Calu3 (cell line): ENCODE measurements around the gene ULK4. TPM values are rescaled to one million over a fixed set of nuclear protein-coding genes. Genes with fewer than 3 reads are reported as not detected.

ENCODE experiments used
- Bru-seq: library from RNA; stranded (reverse); fragments of 400-500 nt; gene quantifications from one replicate; lab custom pipeline; 2021; lab: Mats Ljungman, UMichigan
- BruChase-seq, 2 experiments: library from RNA; stranded (reverse); fragments of 400-500 nt; gene quantifications; one replicate each; lab custom pipeline; 2021; lab: Mats Ljungman, UMichigan
- BruUV-seq: library from RNA; stranded (reverse); fragments of 400-500 nt; replicated peaks from 2 replicates; lab custom pipeline; 2021; lab: Mats Ljungman, UMichigan
- CTCF ChIA-PET: fragments of 300-600 bp; sonication (Branson Sonifier 250); formaldehyde crosslinking; loops from one replicate; lab custom pipeline; 2022; ENCODE audit warnings: antibody characterized with exemption; lab: Charles Lee
- DNase-seq: peaks from one replicate; pipeline ENCODE4 v3.0.0; 2022
- H3K27ac Mint-ChIP-seq: one replicate; pipeline ENCODE4 v1.8.0; 2022; ENCODE audit warnings: mixed read lengths; ENCODE audit not compliant: unreplicated experiment
- H3K27me3 Mint-ChIP-seq: one replicate; pipeline ENCODE4 v1.8.0; 2022; ENCODE audit warnings: mixed read lengths; ENCODE audit not compliant: unreplicated experiment
- H3K36me3 Mint-ChIP-seq: one replicate; pipeline ENCODE4 v1.8.0; 2022; ENCODE audit warnings: mild to moderate bottlenecking, moderate library complexity, mixed read lengths; ENCODE audit not compliant: insufficient read depth, unreplicated experiment
- H3K4me1 Mint-ChIP-seq: one replicate; pipeline ENCODE4 v1.8.0; 2022; ENCODE audit warnings: mild to moderate bottlenecking, low read depth, mixed read lengths; ENCODE audit not compliant: unreplicated experiment
- H3K4me3 Mint-ChIP-seq: one replicate; pipeline ENCODE4 v1.8.0; 2022; ENCODE audit warnings: mild to moderate bottlenecking, low read depth, moderate library complexity, mixed read lengths; ENCODE audit not compliant: unreplicated experiment
- H3K9me3 Mint-ChIP-seq: one replicate; pipeline ENCODE4 v1.8.0; 2022; ENCODE audit warnings: low read depth, mixed read lengths; ENCODE audit not compliant: unreplicated experiment
- intact Hi-C: fragments of 100-400 bp; cut with micrococcal nuclease; formaldehyde crosslinking; loops from one replicate; pipeline ENCODE4 v1.10.0; 2022; ENCODE audit not compliant: unreplicated experiment
- long read RNA-seq: library from polyadenylated mRNA; stranded (forward); transcript quantifications from one replicate; pipeline ENCODE4 v2.0.0, GENCODE V29; 2022
- total RNA-seq: library from RNA; stranded (reverse); gene quantifications from 2 replicates; pipeline ENCODE4 v1.2.3, GENCODE V29; 2022
- TF ChIP-seq, protein P1 (sequence below): fragments of 200-600 bp; IDR thresholded peaks from one replicate; pipeline ENCODE4 v1.8.0; 2022; ENCODE audit warnings: antibody characterized with exemption; ENCODE audit not compliant: unreplicated experiment

Gene ULK4
- total RNA-seq (8.6 and 8.7 TPM in 2 replicates), Bru-seq, nascent RNA (percentile 47 among the genes with signal in this experiment), BruChase-seq, experiment 1, labeled RNA remaining after a 6-hour chase (percentile 34 among the genes with signal in this experiment), BruChase-seq, experiment 2, labeled RNA remaining after a 2-hour chase (percentile 37 among the genes with signal in this experiment)
- long read RNA-seq, partial matches to known transcripts: 2 of 9 reads
- long read RNA-seq, other reads (novel, unspliced or antisense): 6 of 9 reads

DNA sequence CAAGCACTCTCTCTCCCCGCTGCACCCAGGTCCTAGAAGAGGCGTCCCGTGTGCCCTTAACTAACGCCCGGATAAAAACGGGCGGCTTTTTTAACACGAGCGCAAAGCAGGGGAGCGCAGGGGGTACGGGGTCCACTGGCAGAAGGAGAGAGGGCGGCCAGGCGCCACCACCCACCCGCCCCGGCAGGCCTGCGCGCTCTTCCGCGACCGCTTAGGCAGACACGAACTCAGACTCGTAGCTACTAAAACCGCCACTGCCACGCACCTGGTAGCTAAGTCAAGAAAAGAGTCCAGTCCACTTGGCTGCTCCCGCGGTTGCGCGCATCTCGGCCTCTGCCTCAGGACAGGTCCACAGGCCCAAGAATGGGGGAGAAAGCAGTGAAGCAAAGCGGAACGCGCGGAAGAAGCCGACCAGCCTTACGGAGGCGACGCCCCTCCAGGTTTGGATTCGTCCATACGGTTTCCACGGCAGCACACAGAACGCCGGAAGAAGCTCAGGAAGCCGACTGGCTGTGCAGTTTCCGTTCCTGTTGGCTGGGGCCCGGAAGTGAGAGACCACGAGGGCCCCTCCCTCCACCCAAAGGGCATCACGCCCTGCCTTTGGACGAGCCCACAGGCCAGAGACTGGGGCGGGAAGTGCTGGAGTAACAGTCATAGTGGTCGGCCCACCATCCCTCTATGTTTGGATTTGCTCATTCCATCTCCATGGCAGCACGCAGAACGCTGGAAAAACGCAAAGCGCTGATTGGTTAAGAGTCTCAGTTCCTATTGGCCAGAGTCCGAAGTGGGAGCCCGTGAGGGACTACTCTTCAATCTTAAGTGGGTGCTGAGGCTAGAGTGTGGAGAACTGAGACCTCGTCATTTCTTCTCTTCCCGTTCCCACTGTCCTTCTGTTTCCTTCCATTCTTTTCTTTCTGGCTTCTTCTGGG, at the start of gene ULK4:
Gene ULK4 (minus strand): TSS at position 353 of the 929 bp plus-strand sequence. CDS start 7,344 bp downstream, outside the sequence.
- intact Hi-C loops: no loop called here
- TF ChIP-seq, protein P1, sequence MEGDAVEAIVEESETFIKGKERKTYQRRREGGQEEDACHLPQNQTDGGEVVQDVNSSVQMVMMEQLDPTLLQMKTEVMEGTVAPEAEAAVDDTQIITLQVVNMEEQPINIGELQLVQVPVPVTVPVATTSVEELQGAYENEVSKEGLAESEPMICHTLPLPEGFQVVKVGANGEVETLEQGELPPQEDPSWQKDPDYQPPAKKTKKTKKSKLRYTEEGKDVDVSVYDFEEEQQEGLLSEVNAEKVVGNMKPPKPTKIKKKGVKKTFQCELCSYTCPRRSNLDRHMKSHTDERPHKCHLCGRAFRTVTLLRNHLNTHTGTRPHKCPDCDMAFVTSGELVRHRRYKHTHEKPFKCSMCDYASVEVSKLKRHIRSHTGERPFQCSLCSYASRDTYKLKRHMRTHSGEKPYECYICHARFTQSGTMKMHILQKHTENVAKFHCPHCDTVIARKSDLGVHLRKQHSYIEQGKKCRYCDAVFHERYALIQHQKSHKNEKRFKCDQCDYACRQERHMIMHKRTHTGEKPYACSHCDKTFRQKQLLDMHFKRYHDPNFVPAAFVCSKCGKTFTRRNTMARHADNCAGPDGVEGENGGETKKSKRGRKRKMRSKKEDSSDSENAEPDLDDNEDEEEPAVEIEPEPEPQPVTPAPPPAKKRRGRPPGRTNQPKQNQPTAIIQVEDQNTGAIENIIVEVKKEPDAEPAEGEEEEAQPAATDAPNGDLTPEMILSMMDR: no peak
- peak; percentile 95 for DNase-seq
- Mint-ChIP-seq H3K27me3 (peaks cover 8% of the 10 kb centered on the region), H3K36me3 (peaks cover 24% of the 10 kb centered on the region), H3K4me3 (peak within 1 kb of the TSS; percentile 89), H3K9me3 (no peaks in the 10 kb centered on the region), H3K27ac (peak within 1 kb of the TSS; percentile 95), H3K4me1 (peaks cover 9% of the 10 kb centered on the region)
- BruUV-seq: no TSS peak
- CTCF ChIA-PET: interaction anchor here (0.5 to 1.2 kb wide), 5 partner anchors 53 to 239 kb away, joined by 3 to 5 read pairs (median 4); no protein-coding TSS in a partner anchor

DNA sequence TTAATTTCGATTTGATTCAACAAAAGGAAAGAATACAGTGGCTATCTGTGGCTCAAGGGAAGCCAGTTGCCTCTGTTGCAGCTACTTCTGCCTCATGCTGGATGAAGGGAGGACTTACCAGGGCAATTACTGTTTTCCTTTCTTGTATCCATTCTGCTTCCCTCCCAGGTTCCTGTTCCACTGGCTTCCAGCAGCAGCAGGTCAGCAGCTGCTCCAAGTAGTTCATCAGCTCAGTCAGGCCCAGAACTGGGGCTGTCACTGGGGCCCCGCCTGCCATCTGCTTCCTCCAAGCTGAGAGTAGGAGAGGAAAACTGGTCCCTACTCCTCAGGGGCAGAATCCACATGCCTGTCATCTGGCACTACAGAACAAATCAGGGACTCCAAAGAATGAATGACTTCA, 48.6 kb upstream of the ULK4 start:
- intact Hi-C loops: loop anchor here (5.0 to 10.0 kb wide), 2 partner anchors 92 to 116 kb away; no protein-coding TSS in a partner anchor
- no TSS peak for BruUV-seq
- TF ChIP-seq, protein P1: no peak
- no peak for DNase-seq
- H3K9me3 Mint-ChIP-seq: no peaks in the 10 kb centered on the region
- H3K4me1 Mint-ChIP-seq: peaks cover 21% of the 10 kb centered on the region
- no peak overlapping the region for H3K4me3 Mint-ChIP-seq
- no peaks in the 10 kb centered on the region for H3K27me3 Mint-ChIP-seq
- CTCF ChIA-PET: no interaction called here
- no peak overlapping the region for H3K27ac Mint-ChIP-seq
- peaks cover 28% of the 10 kb centered on the region for H3K36me3 Mint-ChIP-seq

DNA sequence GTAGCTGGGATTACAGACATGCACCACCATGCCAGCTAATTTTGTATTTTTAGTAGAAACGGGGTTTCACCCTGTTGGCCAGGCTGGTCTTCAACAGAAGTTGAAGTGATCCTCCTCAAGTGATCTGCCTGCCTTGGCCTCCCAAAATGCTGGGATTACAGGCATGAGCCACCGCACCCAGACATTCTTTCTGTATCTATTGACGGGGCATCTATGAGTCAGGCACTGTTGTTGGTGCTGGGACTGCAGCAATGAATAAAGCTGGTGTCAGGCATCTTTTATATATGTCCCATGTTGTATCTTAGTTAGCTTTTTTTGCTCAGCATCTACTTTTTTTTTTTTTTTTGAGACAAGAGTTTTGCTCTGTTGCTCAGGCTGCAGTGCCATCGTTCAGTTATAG, 47.6 kb upstream of the ULK4 start:
- CTCF ChIA-PET: interaction anchor here (0.7 kb wide), 1 partner anchor 488 kb away, joined by 5 read pairs; no protein-coding TSS in a partner anchor
- intact Hi-C loops: no loop called here

DNA sequence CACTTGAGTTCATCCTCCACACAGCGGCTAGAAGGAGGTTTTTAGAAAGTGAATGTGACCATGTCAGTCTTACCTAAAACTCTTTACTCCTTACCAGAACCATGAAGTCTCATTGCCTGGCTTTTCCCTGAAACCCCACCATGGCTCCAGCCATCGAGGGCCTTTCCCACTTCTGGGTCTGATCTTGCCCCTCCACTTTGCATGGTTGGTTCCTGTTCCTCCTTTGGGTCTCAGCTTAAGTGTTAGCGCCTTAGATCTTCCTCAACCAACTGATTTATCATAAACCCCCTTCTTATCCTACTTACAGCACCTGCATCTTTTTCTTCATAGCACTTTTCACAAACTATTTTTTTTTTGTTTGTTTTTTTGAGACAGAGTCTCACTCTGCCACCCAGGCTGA, 45.9 kb upstream of the ULK4 start:
- no TSS peak for BruUV-seq
- H3K36me3 Mint-ChIP-seq: peaks cover under 1% of the 10 kb centered on the region
- CTCF ChIA-PET: no interaction called here
- no peaks in the 10 kb centered on the region for H3K9me3 Mint-ChIP-seq
- TF ChIP-seq, protein P1: no peak
- H3K4me3 Mint-ChIP-seq: no peak overlapping the region
- peaks cover 8% of the 10 kb centered on the region for H3K4me1 Mint-ChIP-seq
- H3K27me3 Mint-ChIP-seq: no peaks in the 10 kb centered on the region
- H3K27ac Mint-ChIP-seq: no peak overlapping the region
- no peak for DNase-seq
- intact Hi-C loops: no loop called here

More for the DNA sequence above, 47.6 kb upstream of the ULK4 start:
- H3K27me3 Mint-ChIP-seq: no peaks in the 10 kb centered on the region
- TF ChIP-seq, protein P1: no peak
- peaks cover 10% of the 10 kb centered on the region for H3K4me1 Mint-ChIP-seq
- no TSS peak for BruUV-seq
- DNase-seq: no peak
- peaks cover 18% of the 10 kb centered on the region for H3K36me3 Mint-ChIP-seq
- no peak overlapping the region for H3K27ac Mint-ChIP-seq
- no peaks in the 10 kb centered on the region for H3K9me3 Mint-ChIP-seq
- no peak overlapping the region for H3K4me3 Mint-ChIP-seq
